Measurements from ENCODE around the gene DENND1B.

DNA sequence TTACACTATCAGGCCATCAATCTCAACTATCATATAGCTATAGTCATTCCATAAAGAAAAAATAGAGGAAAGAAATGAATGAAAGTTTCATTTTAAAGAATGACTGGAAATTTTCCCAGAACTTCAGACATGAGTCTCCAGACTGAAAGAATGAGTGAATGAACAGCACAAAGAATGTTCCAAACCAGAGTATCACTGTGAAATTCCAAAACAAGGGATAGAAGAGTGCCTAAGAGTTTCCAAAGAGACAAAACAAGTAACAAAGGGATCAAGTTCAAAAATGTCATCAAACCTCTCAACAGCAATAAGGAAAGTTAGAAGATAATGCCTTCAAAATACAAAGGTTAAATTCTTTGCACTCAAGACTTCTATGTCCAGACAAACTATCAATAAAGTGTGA, 114.9 kb downstream of the DENND1B start:
- TF ChIP-seq, protein P1, sequence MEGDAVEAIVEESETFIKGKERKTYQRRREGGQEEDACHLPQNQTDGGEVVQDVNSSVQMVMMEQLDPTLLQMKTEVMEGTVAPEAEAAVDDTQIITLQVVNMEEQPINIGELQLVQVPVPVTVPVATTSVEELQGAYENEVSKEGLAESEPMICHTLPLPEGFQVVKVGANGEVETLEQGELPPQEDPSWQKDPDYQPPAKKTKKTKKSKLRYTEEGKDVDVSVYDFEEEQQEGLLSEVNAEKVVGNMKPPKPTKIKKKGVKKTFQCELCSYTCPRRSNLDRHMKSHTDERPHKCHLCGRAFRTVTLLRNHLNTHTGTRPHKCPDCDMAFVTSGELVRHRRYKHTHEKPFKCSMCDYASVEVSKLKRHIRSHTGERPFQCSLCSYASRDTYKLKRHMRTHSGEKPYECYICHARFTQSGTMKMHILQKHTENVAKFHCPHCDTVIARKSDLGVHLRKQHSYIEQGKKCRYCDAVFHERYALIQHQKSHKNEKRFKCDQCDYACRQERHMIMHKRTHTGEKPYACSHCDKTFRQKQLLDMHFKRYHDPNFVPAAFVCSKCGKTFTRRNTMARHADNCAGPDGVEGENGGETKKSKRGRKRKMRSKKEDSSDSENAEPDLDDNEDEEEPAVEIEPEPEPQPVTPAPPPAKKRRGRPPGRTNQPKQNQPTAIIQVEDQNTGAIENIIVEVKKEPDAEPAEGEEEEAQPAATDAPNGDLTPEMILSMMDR (conservative IDR thresholded peaks at IDR 0.05 in 1 of 2, IDR thresholded peaks at IDR 0.05 in 1 of 2; ENCODE audit: low read depth in 1 of 2, low read length in 2 of 2) = no peak
- no peak for TF ChIP-seq EZH2 (IDR thresholded peaks at IDR 0.05; ENCODE audit: low read length, missing control alignments)

Measured in fibroblast of lung (primary cell).